ENCODE results near the gene REEP6.

GRCh38 chr19:1472231-1473084 is 18.5 kb upstream of the REEP6 start:
- no peak for TF ChIP-seq CTCF (conservative IDR thresholded peaks at IDR 0.05; ENCODE audit: low read depth, low read length)
- no peak for TF ChIP-seq POLR2A (IDR thresholded peaks at IDR 0.05; ENCODE audit: low read depth, low read length)
- TF ChIP-seq MAFK (IDR thresholded peaks at IDR 0.05; ENCODE audit: low read depth, low read length), result no peak
- TF ChIP-seq CEBPB (IDR thresholded peaks at IDR 0.05; ENCODE audit: low read depth, low read length), result no peak
- no peak for TF ChIP-seq RFX5 (IDR thresholded peaks at IDR 0.05; ENCODE audit: low read depth, low read length)
- TF ChIP-seq SMC3 (IDR thresholded peaks at IDR 0.05; ENCODE audit: low read depth, low read length), result no peak
- TF ChIP-seq MAZ (IDR thresholded peaks at IDR 0.05; ENCODE audit: borderline replicate concordance, low read depth, low read length), result no peak
- no peak for TF ChIP-seq USF2 (IDR thresholded peaks at IDR 0.05; ENCODE audit: low read depth, low read length)
- no peak for TF ChIP-seq RAD21 (IDR thresholded peaks at IDR 0.05; ENCODE audit: low read length)
